Panc1 (cell line): ENCODE data around the gene ELMO1. TPM values are rescaled to one million over a fixed set of nuclear protein-coding genes. Genes with fewer than 3 reads are reported as not detected.

ENCODE experiments used
- ATAC-seq: fragments of 200-7000 bp; cut with Tn5 transposase; 2 replicates; pipeline ENCODE4 v1.9.1; 2020; ENCODE audit warnings: mild to moderate bottlenecking, moderate library complexity
- BruUV-seq: library from RNA; stranded (reverse); fragments of 400-500 nt; replicated peaks from 2 replicates; lab custom pipeline; 2021; lab: Mats Ljungman, UMichigan
- CTCF ChIA-PET: fragments of 300-600 bp; sonication (Branson Sonifier 250); formaldehyde crosslinking; loops from one replicate; lab custom pipeline; 2022; ENCODE audit warnings: antibody characterized with exemption; lab: Charles Lee
- POLR2A ChIA-PET: fragments of 300-600 bp; sonication (Branson Sonifier 250); formaldehyde crosslinking; loops from one replicate; lab custom pipeline; 2022; ENCODE audit warnings: antibody characterized with exemption; lab: Charles Lee
- DNase-seq: peaks from one replicate; pipeline ENCODE4 v3.0.0-alpha.2; 2010; ENCODE audit warnings: low read depth, low spot score
- H3K27ac ChIP-seq: 2 replicates; pipeline ENCODE4 v1.5.1; 2011; ENCODE audit warnings: mild to moderate bottlenecking, low read length, inconsistent platforms
- H3K27me3 ChIP-seq: fragments of 200-500 bp; sonication (Bioruptor generic); 2 replicates; pipeline ENCODE4 v1.6.0; 2014; ENCODE audit warnings: low read length, inconsistent platforms; ENCODE audit not compliant: control insufficient read depth, insufficient read depth
- H3K36me3 ChIP-seq: fragments of 200-500 bp; sonication (Bioruptor generic); 2 replicates; pipeline ENCODE4 v1.5.1; 2014; ENCODE audit warnings: inconsistent platforms, mild to moderate bottlenecking, low read length, moderate library complexity; ENCODE audit not compliant: control insufficient read depth, insufficient read depth
- H3K4me1 ChIP-seq: 2 replicates; pipeline ENCODE4 v1.5.1; 2011; ENCODE audit warnings: inconsistent platforms, mild to moderate bottlenecking, low read length, moderate library complexity; ENCODE audit not compliant: control insufficient read depth, insufficient read depth
- H3K4me3 ChIP-seq, 2 experiments: 2 replicates each; pipeline ENCODE4 v1.5.1; 2011 to 2012; ENCODE audit warnings: low read depth in 2 of 2, low read length in 2 of 2, mild to moderate bottlenecking in 2 of 2, inconsistent platforms in 1 of 2, moderate library complexity in 1 of 2
- H3K9me3 ChIP-seq: fragments of 200-500 bp; sonication (Bioruptor generic); 2 replicates; pipeline ENCODE4 v1.5.1; 2014; ENCODE audit warnings: low read depth, mild to moderate bottlenecking, inconsistent platforms, low read length, moderate library complexity; ENCODE audit not compliant: control insufficient read depth, insufficient read depth
- POLR2AphosphoS5 ChIP-seq: IDR thresholded peaks from 2 replicates; pipeline ENCODE4 v1.6.1; 2012; ENCODE audit warnings: mild to moderate bottlenecking, low read depth, low read length, moderate library complexity
- SIN3A ChIP-seq: IDR thresholded peaks from 2 replicates; pipeline ENCODE4 v1.6.1; 2012; ENCODE audit warnings: low read depth, mild to moderate bottlenecking, low read length, moderate library complexity, borderline replicate concordance; ENCODE audit not compliant: insufficient read depth
- TCF7L2 ChIP-seq: IDR thresholded peaks from 2 replicates; pipeline ENCODE4 v1.6.1; 2011; ENCODE audit warnings: mild to moderate bottlenecking, low read depth, low read length, inconsistent platforms
- in situ Hi-C: cut with HindIII; loops from 2 replicates; pipeline ENCODE4 v1.10.0; 2016; ENCODE audit warnings: low sequenced_read_pairs, low pct_unique_long_range_greater_than_20kb
- intact Hi-C: fragments of 100-400 bp; cut with micrococcal nuclease; formaldehyde crosslinking; loops from one replicate; pipeline ENCODE4 v1.10.0; 2022; ENCODE audit not compliant: unreplicated experiment
- total RNA-seq: library from RNA; stranded (reverse); gene quantifications from one replicate; pipeline ENCODE4 v1.2.1, GENCODE V29; 2021; ENCODE audit not compliant: unreplicated experiment
- TF ChIP-seq, protein P1 (sequence below): fragments of 450-650 bp; IDR thresholded peaks from 2 replicates; pipeline ENCODE4 v1.5.1; 2017; ENCODE audit warnings: mild to moderate bottlenecking
- TF ChIP-seq, protein P2 (sequence below), 2 experiments: IDR thresholded peaks; 2 replicates each; pipeline ENCODE4 v1.6.1; 2011 to 2012; ENCODE audit warnings: low read depth in 2 of 2, control low read depth in 1 of 2, low read length in 1 of 2, mild to moderate bottlenecking in 1 of 2, moderate library complexity in 1 of 2; ENCODE audit not compliant: insufficient read depth in 1 of 2

ELMO1 gene
- total RNA-seq, 1 experiment from 2014 or later = 0.80 TPM

DNA sequence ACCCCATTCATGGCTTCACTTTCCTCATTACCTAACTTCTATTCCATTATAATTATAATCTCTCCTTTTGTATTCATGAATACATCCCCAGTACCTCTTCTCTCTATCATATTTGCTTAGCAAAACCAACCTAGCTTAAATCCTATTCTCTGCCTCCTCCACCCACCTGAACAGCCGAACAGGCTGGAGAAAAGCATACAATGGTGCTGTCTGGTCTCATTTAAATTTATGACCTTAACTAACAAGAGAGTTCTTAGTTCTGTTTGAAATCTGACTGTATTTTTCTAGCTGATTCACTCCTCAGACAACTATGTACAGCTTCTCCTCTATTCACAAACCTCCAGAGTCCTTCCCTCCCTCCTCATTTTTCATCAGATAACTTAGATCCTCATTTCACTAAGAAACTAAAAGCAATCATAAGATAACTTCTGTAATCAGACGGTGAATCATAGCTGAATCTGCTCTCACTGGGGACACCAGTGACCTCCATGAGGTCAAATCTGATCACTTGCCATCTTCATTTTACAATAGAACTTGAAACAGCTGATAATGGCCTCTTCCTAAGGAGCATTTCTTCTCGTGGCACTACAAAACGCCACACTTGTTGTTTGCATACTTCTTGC, 490.4 kb downstream of the ELMO1 start:
- no peaks in the 10 kb centered on the region for H3K27me3 ChIP-seq
- POLR2A ChIA-PET = no interaction called here
- in situ Hi-C loops = no loop called here
- no TSS peak for BruUV-seq
- DNase-seq (no peak), ATAC-seq (no peak)
- TF ChIP-seq SIN3A = no peak
- TF ChIP-seq, protein P1, sequence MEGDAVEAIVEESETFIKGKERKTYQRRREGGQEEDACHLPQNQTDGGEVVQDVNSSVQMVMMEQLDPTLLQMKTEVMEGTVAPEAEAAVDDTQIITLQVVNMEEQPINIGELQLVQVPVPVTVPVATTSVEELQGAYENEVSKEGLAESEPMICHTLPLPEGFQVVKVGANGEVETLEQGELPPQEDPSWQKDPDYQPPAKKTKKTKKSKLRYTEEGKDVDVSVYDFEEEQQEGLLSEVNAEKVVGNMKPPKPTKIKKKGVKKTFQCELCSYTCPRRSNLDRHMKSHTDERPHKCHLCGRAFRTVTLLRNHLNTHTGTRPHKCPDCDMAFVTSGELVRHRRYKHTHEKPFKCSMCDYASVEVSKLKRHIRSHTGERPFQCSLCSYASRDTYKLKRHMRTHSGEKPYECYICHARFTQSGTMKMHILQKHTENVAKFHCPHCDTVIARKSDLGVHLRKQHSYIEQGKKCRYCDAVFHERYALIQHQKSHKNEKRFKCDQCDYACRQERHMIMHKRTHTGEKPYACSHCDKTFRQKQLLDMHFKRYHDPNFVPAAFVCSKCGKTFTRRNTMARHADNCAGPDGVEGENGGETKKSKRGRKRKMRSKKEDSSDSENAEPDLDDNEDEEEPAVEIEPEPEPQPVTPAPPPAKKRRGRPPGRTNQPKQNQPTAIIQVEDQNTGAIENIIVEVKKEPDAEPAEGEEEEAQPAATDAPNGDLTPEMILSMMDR = no peak
- TF ChIP-seq, protein P2, sequence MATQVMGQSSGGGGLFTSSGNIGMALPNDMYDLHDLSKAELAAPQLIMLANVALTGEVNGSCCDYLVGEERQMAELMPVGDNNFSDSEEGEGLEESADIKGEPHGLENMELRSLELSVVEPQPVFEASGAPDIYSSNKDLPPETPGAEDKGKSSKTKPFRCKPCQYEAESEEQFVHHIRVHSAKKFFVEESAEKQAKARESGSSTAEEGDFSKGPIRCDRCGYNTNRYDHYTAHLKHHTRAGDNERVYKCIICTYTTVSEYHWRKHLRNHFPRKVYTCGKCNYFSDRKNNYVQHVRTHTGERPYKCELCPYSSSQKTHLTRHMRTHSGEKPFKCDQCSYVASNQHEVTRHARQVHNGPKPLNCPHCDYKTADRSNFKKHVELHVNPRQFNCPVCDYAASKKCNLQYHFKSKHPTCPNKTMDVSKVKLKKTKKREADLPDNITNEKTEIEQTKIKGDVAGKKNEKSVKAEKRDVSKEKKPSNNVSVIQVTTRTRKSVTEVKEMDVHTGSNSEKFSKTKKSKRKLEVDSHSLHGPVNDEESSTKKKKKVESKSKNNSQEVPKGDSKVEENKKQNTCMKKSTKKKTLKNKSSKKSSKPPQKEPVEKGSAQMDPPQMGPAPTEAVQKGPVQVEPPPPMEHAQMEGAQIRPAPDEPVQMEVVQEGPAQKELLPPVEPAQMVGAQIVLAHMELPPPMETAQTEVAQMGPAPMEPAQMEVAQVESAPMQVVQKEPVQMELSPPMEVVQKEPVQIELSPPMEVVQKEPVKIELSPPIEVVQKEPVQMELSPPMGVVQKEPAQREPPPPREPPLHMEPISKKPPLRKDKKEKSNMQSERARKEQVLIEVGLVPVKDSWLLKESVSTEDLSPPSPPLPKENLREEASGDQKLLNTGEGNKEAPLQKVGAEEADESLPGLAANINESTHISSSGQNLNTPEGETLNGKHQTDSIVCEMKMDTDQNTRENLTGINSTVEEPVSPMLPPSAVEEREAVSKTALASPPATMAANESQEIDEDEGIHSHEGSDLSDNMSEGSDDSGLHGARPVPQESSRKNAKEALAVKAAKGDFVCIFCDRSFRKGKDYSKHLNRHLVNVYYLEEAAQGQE (IDR thresholded peaks at IDR 0.05; ENCODE audit: insufficient read depth in 1 of 2, low read depth in 2 of 2, low read length in 1 of 2) = no peak
- no peak for TF ChIP-seq POLR2AphosphoS5
- no peak for TF ChIP-seq TCF7L2
- CTCF ChIA-PET = no interaction called here
- no peaks in the 10 kb centered on the region for H3K4me1 ChIP-seq
- intact Hi-C loops = no loop called here
- H3K4me3 ChIP-seq = no peak overlapping the region
- no peaks in the 10 kb centered on the region for H3K36me3 ChIP-seq
- no peak overlapping the region for H3K27ac ChIP-seq
- H3K9me3 ChIP-seq = peaks cover 14% of the 10 kb centered on the region; the same call in 1 of the 2 replicates

DNA sequence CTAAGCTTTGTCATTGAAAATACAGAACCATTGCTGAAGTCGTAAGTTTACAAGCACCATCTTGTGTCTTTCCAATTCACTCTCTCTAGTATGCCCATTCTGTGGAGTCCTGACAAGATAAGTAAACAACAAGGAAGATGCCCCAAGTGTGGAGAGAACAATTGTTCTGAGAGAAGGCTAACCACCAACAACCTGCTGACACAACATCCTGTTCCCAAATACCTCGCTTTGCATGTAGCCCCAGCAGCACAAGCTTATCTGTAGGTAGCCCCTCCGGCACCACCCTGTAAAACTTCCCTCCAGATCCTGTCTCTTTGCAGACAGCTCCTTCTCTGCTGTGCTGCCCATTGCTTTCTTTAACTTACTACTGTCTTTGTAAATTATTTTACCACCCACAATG, 491.0 kb downstream of the ELMO1 start:
- H3K9me3 ChIP-seq = peaks cover 14% of the 10 kb centered on the region; the same call in 1 of the 2 replicates
- H3K4me3 ChIP-seq = no peak overlapping the region
- ChIA-PET CTCF (no interaction called here), POLR2A (no interaction called here)
- intact Hi-C loops (no loop called here), in situ Hi-C loops (no loop called here)
- H3K4me1 ChIP-seq = no peaks in the 10 kb centered on the region
- no TSS peak for BruUV-seq
- DNase-seq = no peak
- H3K36me3 ChIP-seq = no peaks in the 10 kb centered on the region
- H3K27me3 ChIP-seq = no peaks in the 10 kb centered on the region
- TF ChIP-seq, protein P2 (IDR thresholded peaks at IDR 0.05; ENCODE audit: insufficient read depth in 1 of 2, low read depth in 2 of 2, low read length in 1 of 2) = no peak
- TF ChIP-seq POLR2AphosphoS5 = no peak
- no peak for TF ChIP-seq SIN3A
- no peak for TF ChIP-seq TCF7L2
- TF ChIP-seq, protein P1 = no peak
- ATAC-seq = no peak
- H3K27ac ChIP-seq = no peak overlapping the region
